Adrenal gland (tissue), 12 donors: Measurements from ENCODE around the gene CTPS2. TPM values are rescaled to one million over a fixed set of nuclear protein-coding genes. Genes with fewer than 3 reads are reported as not detected.

Experiments used
- DNase-seq, 7 donors: peaks; one replicate each; pipeline ENCODE4 v3.0.0-alpha.2; 2019 to 2020
- H3K27ac ChIP-seq, 5 donors: fragments of 200-600 bp; sonication (generic) in 4 of 5; 1 replicate in 3 of 5; 2 replicates in 2 of 5; pipeline versions ENCODE4 v1.5.1 to v1.8.0; 2016 to 2020; ENCODE audit warnings: mild to moderate bottlenecking in 1 of 5
- H3K27me3 ChIP-seq: fragments of 200-600 bp; 2 replicates; pipeline ENCODE4 v1.8.0; 2021
- H3K36me3 ChIP-seq, 2 donors: fragments of 200-600 bp; replicated peaks in 1 of 2; 1 replicate in 1 of 2; 2 replicates in 1 of 2; pipeline versions ENCODE4 v1.5.1 to v1.8.0; 2018 to 2022
- H3K4me1 ChIP-seq, 2 donors: fragments of 200-600 bp; replicated peaks in 1 of 2; 1 replicate in 1 of 2; 2 replicates in 1 of 2; pipeline versions ENCODE4 v1.5.1 to v1.8.0; 2018 to 2021
- H3K4me3 ChIP-seq, 4 donors: fragments of 200-600 bp; sonication (generic) in 3 of 4; one replicate each; pipeline ENCODE4 v1.5.1; 2016 to 2018
- H3K9me3 ChIP-seq, 3 donors: fragments of 200-600 bp; sonication (generic) in 1 of 3; replicated peaks in 1 of 3; 1 replicate in 2 of 3; 2 replicates in 1 of 3; pipeline versions ENCODE4 v1.5.1 to v1.8.0; 2016 to 2021
- CTCF ChIP-seq, 6 experiments: fragments of 450-650 bp in 4 of 6; fragments of 200-600 bp in 2 of 6; sonication (generic) in 1 of 6; IDR thresholded peaks; 1 replicate in 5 of 6; 2 replicates in 1 of 6; pipeline versions ENCODE4 v1.5.1 to v1.8.0; 2016 to 2021; ENCODE audit warnings: antibody characterized with exemption in 6 of 6, mild to moderate bottlenecking in 2 of 6, moderate library complexity in 1 of 6
- POLR2A ChIP-seq, 2 donors: fragments of 450-650 bp; IDR thresholded peaks; one replicate each; pipeline ENCODE4 v1.6.1; 2017; ENCODE audit warnings: antibody characterized with exemption in 2 of 2, mild to moderate bottlenecking in 2 of 2, moderate library complexity in 1 of 2
- whole genome bisulfite sequencing, 4 donors: extraction: QIAGEN DNeasy Blood & Tissue Kit in 2 of 4; methylation state at CpG; one replicate each; pipeline versions ENCODE4 v1.1.5 to v1.1.7; 2013 to 2017; 5-methylcytosine and 5-hydroxymethylcytosine counted together
- intact Hi-C, 2 donors: fragments of 100-400 bp; cut with DNase I; formaldehyde crosslinking; loops; one replicate each; pipeline versions ENCODE4 v1.14.1 to v1.15.0; 2022 to 2023
- polyA plus RNA-seq, 3 donors: library from polyadenylated mRNA; stranded (reverse); fragments of 200-250 nt in 2 of 3; fragments of 350-450 nt in 1 of 3; fragmentation: Illumina TruSeq in 1 of 3; extraction: RNeasy Lipid Tissue Mini Kit (QIAGEN cat#74804) in 1 of 3; gene quantifications; one replicate each; pipeline ENCODE4 v1.2.3, GENCODE V29; 2013 to 2014
- total RNA-seq, 9 donors: library from RNA; depleted of rRNA in 4 of 9; stranded (reverse); fragments of >200 nt in 4 of 9; fragments of 120-200 nt in 1 of 9; fragmentation: NEBNext Ultra II Directional in 1 of 9; extraction: Animal tissue kit (Norgen Biotek cat#: 25700) in 1 of 9; gene quantifications; one replicate each; pipeline versions ENCODE4 v1.1.0 to v1.2.4, GENCODE V29; 2013 to 2023
- donor health status: healthy with polysubstance abuse.
- donor health status: Bipolar disorder and iron deficiency.
- donor health status: DM: yes; HTN: yes; CAD: no.
- donor health status: DM: no; HTN: no; CAD: no.
- donor health status: DM: no; HTN: no; CAD: no.
- donor health status: DM: yes; HTN: yes; CAD: no.

CTPS2 gene
- total and polyA plus RNA-seq, 12 donors: 8.1 to 35.8 (median 18.6) TPM

GRCh38 chrX:16567681-16568080 lies 144.8 kb downstream of the CTPS2 start:
- WGBS, 4 donors: 84 to 93% (median 87%) methylated on average over 2 to 4 of the region's 4 CpGs
- DNase-seq: no peak
- intact Hi-C loops: no loop called here
- Histone ChIP-seq H3K27ac (no peak overlapping the region), H3K4me3 (no peak overlapping the region), H3K36me3 (no peaks in the 10 kb centered on the region), H3K9me3 (no peaks in the 10 kb centered on the region), H3K27me3 (no peaks in the 10 kb centered on the region), H3K4me1 (no peaks in the 10 kb centered on the region)
- TF ChIP-seq CTCF (IDR thresholded peaks at IDR 0.05): no peak
- TF ChIP-seq POLR2A (IDR thresholded peaks at IDR 0.05): no peak

GRCh38 chrX:16566571-16566970 lies 145.9 kb downstream of the CTPS2 start:
- Histone ChIP-seq H3K27ac (no peak overlapping the region), H3K4me3 (no peak overlapping the region), H3K27me3 (no peaks in the 10 kb centered on the region), H3K4me1 (no peaks in the 10 kb centered on the region), H3K36me3 (no peaks in the 10 kb centered on the region), H3K9me3 (no peaks in the 10 kb centered on the region)
- DNase-seq: no peak
- TF ChIP-seq CTCF (IDR thresholded peaks at IDR 0.05) (no peak), POLR2A (IDR thresholded peaks at IDR 0.05) (no peak)
- intact Hi-C loops: no loop called here
- WGBS, 4 donors: 59 to 83% (median 70%) methylated on average over 3 of the region's 3 CpGs

GRCh38 chrX:16560173-16560572 lies 152.3 kb downstream of the CTPS2 start:
- intact Hi-C loops: no loop called here

GRCh38 chrX:16559206-16559619 lies 153.3 kb downstream of the CTPS2 start:
- TF ChIP-seq CTCF (IDR thresholded peaks at IDR 0.05) (no peak), POLR2A (IDR thresholded peaks at IDR 0.05) (no peak)
- no peak overlapping the region for H3K4me3 ChIP-seq
- no peak for DNase-seq
- no peaks in the 10 kb centered on the region for H3K27me3 ChIP-seq
- WGBS, 4 donors: 37 to 60% (median 52%) methylated on average over 1 of the region's 1 CpG
- no peaks in the 10 kb centered on the region for H3K36me3 ChIP-seq
- H3K4me1 ChIP-seq: no peaks in the 10 kb centered on the region
- H3K27ac ChIP-seq: no peak overlapping the region
- H3K9me3 ChIP-seq: no peaks in the 10 kb centered on the region
- intact Hi-C loops: no loop called here

More at GRCh38 chrX:16560173-16560572, 152.3 kb downstream of the CTPS2 start:
- Histone ChIP-seq H3K27ac (no peak overlapping the region), H3K4me1 (no peaks in the 10 kb centered on the region), H3K27me3 (no peaks in the 10 kb centered on the region), H3K36me3 (no peaks in the 10 kb centered on the region), H3K9me3 (no peaks in the 10 kb centered on the region), H3K4me3 (no peak overlapping the region)
- no peak for TF ChIP-seq POLR2A (IDR thresholded peaks at IDR 0.05)
- TF ChIP-seq CTCF (IDR thresholded peaks at IDR 0.05): no peak
- WGBS, 4 donors: 80 to 91% (median 88%) methylated on average over 3 to 4 of the region's 4 CpGs
- no peak for DNase-seq
